HL-60 (cell line): ENCODE measurements around the gene MZF1.

Experiments used
- GABPA ChIP-seq: IDR thresholded peaks from 2 replicates; pipeline ENCODE4 v1.6.1; 2012; ENCODE audit warnings: low read depth
- TF ChIP-seq, protein P1 (sequence below): IDR thresholded peaks from 2 replicates; pipeline ENCODE4 v1.6.1; 2012; ENCODE audit warnings: low read depth; ENCODE audit not compliant: insufficient replicate concordance
- TF ChIP-seq, protein P2 (sequence below): IDR thresholded peaks from one replicate; pipeline ENCODE4 v1.5.1; 2011; ENCODE audit warnings: low read length, control low read depth, inconsistent platforms; ENCODE audit not compliant: insufficient read depth

DNA sequence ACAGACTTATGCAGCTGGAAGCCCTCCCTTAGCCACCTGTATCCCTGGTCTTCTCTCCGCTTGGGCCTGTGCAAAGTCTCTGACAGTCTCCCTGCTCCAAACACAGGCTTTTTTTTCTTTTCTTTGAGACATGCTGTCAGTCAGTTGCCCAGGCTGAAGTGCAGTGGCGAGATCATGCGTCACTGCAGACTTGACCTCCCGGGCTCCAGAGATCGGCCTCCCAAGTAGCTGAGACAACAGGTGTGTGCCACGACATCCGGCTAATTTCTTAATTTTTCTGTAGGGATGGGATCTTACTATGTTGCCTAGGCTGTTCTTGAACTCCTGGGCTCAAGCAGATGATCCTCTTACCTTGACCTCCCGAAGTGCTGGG lies 1.6 kb downstream of the MZF1 start:
- TF ChIP-seq, protein P1, sequence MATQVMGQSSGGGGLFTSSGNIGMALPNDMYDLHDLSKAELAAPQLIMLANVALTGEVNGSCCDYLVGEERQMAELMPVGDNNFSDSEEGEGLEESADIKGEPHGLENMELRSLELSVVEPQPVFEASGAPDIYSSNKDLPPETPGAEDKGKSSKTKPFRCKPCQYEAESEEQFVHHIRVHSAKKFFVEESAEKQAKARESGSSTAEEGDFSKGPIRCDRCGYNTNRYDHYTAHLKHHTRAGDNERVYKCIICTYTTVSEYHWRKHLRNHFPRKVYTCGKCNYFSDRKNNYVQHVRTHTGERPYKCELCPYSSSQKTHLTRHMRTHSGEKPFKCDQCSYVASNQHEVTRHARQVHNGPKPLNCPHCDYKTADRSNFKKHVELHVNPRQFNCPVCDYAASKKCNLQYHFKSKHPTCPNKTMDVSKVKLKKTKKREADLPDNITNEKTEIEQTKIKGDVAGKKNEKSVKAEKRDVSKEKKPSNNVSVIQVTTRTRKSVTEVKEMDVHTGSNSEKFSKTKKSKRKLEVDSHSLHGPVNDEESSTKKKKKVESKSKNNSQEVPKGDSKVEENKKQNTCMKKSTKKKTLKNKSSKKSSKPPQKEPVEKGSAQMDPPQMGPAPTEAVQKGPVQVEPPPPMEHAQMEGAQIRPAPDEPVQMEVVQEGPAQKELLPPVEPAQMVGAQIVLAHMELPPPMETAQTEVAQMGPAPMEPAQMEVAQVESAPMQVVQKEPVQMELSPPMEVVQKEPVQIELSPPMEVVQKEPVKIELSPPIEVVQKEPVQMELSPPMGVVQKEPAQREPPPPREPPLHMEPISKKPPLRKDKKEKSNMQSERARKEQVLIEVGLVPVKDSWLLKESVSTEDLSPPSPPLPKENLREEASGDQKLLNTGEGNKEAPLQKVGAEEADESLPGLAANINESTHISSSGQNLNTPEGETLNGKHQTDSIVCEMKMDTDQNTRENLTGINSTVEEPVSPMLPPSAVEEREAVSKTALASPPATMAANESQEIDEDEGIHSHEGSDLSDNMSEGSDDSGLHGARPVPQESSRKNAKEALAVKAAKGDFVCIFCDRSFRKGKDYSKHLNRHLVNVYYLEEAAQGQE = no peak
- TF ChIP-seq, protein P2, sequence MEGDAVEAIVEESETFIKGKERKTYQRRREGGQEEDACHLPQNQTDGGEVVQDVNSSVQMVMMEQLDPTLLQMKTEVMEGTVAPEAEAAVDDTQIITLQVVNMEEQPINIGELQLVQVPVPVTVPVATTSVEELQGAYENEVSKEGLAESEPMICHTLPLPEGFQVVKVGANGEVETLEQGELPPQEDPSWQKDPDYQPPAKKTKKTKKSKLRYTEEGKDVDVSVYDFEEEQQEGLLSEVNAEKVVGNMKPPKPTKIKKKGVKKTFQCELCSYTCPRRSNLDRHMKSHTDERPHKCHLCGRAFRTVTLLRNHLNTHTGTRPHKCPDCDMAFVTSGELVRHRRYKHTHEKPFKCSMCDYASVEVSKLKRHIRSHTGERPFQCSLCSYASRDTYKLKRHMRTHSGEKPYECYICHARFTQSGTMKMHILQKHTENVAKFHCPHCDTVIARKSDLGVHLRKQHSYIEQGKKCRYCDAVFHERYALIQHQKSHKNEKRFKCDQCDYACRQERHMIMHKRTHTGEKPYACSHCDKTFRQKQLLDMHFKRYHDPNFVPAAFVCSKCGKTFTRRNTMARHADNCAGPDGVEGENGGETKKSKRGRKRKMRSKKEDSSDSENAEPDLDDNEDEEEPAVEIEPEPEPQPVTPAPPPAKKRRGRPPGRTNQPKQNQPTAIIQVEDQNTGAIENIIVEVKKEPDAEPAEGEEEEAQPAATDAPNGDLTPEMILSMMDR = no peak
- no peak for TF ChIP-seq GABPA
